Astrocyte (in vitro differentiated cells and primary cell): ENCODE data around the gene FYN.

Experiments
- CTCF ChIP-seq: IDR thresholded peaks from 2 replicates; pipeline ENCODE4 v1.5.1; 2011; ENCODE audit warnings: low read depth, mild to moderate bottlenecking, inconsistent platforms, low read length, moderate library complexity; ENCODE audit not compliant: insufficient read depth
- EZH2 ChIP-seq: IDR thresholded peaks from 2 replicates; pipeline ENCODE4 v1.6.1; 2012; ENCODE audit warnings: mild to moderate bottlenecking, low read length, inconsistent platforms; ENCODE audit not compliant: insufficient read depth

DNA sequence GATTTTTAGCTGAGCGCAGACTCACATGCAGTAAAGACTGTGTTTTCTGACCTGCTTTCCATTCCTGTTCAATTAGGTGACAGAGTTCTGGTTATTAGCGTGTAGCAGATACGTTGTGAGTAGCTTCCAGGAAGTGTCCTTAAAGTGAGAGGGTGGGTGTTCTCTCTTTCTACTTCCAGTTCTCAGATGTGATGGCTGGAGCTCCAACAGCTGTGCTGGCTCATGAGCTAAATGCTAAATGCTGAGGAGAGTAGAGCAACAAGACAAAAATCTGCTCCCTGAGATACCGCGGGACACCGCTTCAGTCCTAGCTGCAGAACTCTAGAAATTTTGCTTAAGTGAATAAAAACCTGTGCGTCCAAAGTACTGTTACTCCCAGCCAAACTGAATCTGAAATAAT is 38.2 kb upstream of the FYN start:
- TF ChIP-seq EZH2, result no peak
- no peak for TF ChIP-seq CTCF
